SK-N-SH treated with all-trans-retinoic acid at 6 μM for 48 hours (cell line): ENCODE results near the gene BANP.
"Not testable (repeated sequence)": the region's sequence is repeated elsewhere in the genome, so short reads cannot be mapped to it uniquely, and the experiment has no call there.

Experiments
- ATAC-seq: fragments of 200-7000 bp; cut with Tn5 transposase; 3 replicates; pipeline ENCODE4 v1.9.1; 2020; ENCODE audit warnings: mild to moderate bottlenecking, moderate library complexity
- ARNTL ChIP-seq: fragments of 450-650 bp; formaldehyde crosslinking; IDR thresholded peaks from 2 replicates; pipeline ENCODE4 v1.5.0; 2020; ENCODE audit warnings: low read depth, mild to moderate bottlenecking, moderate library complexity, borderline replicate concordance
- BACH2 ChIP-seq: fragments of 250-450 bp; sonication (Bioruptor Pico); IDR thresholded peaks from 2 replicates; pipeline ENCODE4 v1.9.0; 2021; ENCODE audit warnings: mild to moderate bottlenecking, borderline replicate concordance
- CREB5 ChIP-seq: fragments of 250-450 bp; sonication (Bioruptor Pico); IDR thresholded peaks from 2 replicates; pipeline ENCODE4 v1.5.1; 2020; ENCODE audit warnings: low read depth, mild to moderate bottlenecking, moderate library complexity
- CSDC2 ChIP-seq: fragments of 250-450 bp; sonication (Bioruptor Pico); IDR thresholded peaks from 2 replicates; pipeline ENCODE4 v1.5.0; 2020; ENCODE audit warnings: mild to moderate bottlenecking, moderate library complexity
- CSRNP3 ChIP-seq: fragments of 250-450 bp; sonication (Bioruptor Pico); IDR thresholded peaks from 2 replicates; pipeline ENCODE4 v1.5.1; 2021; ENCODE audit warnings: mild to moderate bottlenecking, moderate library complexity
- ESRRG ChIP-seq: fragments of 250-450 bp; sonication (Bioruptor Pico); IDR thresholded peaks from 2 replicates; pipeline ENCODE4 v1.6.1; 2021; ENCODE audit warnings: mild to moderate bottlenecking
- GLIS3 ChIP-seq: fragments of 250-450 bp; sonication (Bioruptor Pico); IDR thresholded peaks from 2 replicates; pipeline ENCODE4 v1.5.0; 2020; ENCODE audit warnings: mild to moderate bottlenecking, moderate library complexity
- ISL1 ChIP-seq: fragments of 250-450 bp; sonication (Bioruptor Pico); IDR thresholded peaks from 2 replicates; pipeline ENCODE4 v2.1.2; 2022; ENCODE audit warnings: mild to moderate bottlenecking, moderate library complexity
- OSR1 ChIP-seq: fragments of 250-450 bp; sonication (Bioruptor Pico); IDR thresholded peaks from 2 replicates; pipeline ENCODE4 v1.8.0; 2022; ENCODE audit warnings: moderate library complexity, mild to moderate bottlenecking, inconsistent platforms
- PATZ1 ChIP-seq: fragments of 250-450 bp; sonication (Bioruptor Pico); IDR thresholded peaks from 2 replicates; pipeline ENCODE4 v1.8.0; 2020; ENCODE audit warnings: mild to moderate bottlenecking, moderate library complexity, borderline replicate concordance
- POU6F1 ChIP-seq: fragments of 250-450 bp; sonication (Bioruptor Pico); IDR thresholded peaks from 2 replicates; pipeline ENCODE4 v1.8.0; 2021; ENCODE audit warnings: low read depth, mild to moderate bottlenecking, moderate library complexity, borderline replicate concordance
- PPARA ChIP-seq: fragments of 250-450 bp; sonication (Bioruptor Pico); IDR thresholded peaks from 2 replicates; pipeline ENCODE4 v1.5.0; 2020; ENCODE audit warnings: mild to moderate bottlenecking, borderline replicate concordance
- RARB ChIP-seq: fragments of 250-450 bp; sonication (Bioruptor Pico); IDR thresholded peaks from 2 replicates; pipeline ENCODE4 v1.8.0; 2021; ENCODE audit warnings: mild to moderate bottlenecking, moderate library complexity
- SNAI2 ChIP-seq: fragments of 250-450 bp; sonication (Bioruptor Pico); IDR thresholded peaks from 2 replicates; pipeline ENCODE4 v1.5.0; 2020; ENCODE audit warnings: mild to moderate bottlenecking, moderate library complexity
- TCF4 ChIP-seq: fragments of 250-450 bp; sonication (Bioruptor Pico); IDR thresholded peaks from 2 replicates; pipeline ENCODE4 v1.8.0; 2021; ENCODE audit warnings: mild to moderate bottlenecking, moderate library complexity, borderline replicate concordance
- TOX ChIP-seq: fragments of 250-450 bp; sonication (Bioruptor Pico); IDR thresholded peaks from 2 replicates; pipeline ENCODE4 v1.8.0; 2021; ENCODE audit warnings: mild to moderate bottlenecking, moderate library complexity, borderline replicate concordance
- TSHZ2 ChIP-seq: fragments of 250-450 bp; sonication (Bioruptor Pico); IDR thresholded peaks from 2 replicates; pipeline ENCODE4 v1.5.0; 2020; ENCODE audit warnings: mild to moderate bottlenecking, moderate library complexity
- ZC3H10 ChIP-seq: fragments of 250-450 bp; sonication (Bioruptor Pico); IDR thresholded peaks from 2 replicates; pipeline ENCODE4 v1.5.1; 2021; ENCODE audit warnings: mild to moderate bottlenecking, moderate library complexity
- ZFP3 ChIP-seq: fragments of 250-450 bp; sonication (Bioruptor Pico); IDR thresholded peaks from 2 replicates; pipeline ENCODE4 v1.5.0; 2020; ENCODE audit warnings: mild to moderate bottlenecking, moderate library complexity
- ZFP30 ChIP-seq: fragments of 450-650 bp; formaldehyde crosslinking; IDR thresholded peaks from 2 replicates; pipeline ENCODE4 v1.5.0; 2022; ENCODE audit warnings: mild to moderate bottlenecking, moderate library complexity
- ZNF565 ChIP-seq: fragments of 450-650 bp; formaldehyde crosslinking; conservative IDR thresholded peaks from 2 replicates; pipeline ENCODE4 v1.5.0; 2020; ENCODE audit warnings: low read depth, mild to moderate bottlenecking, moderate library complexity
- ZNF70 ChIP-seq: fragments of 450-650 bp; formaldehyde crosslinking; IDR thresholded peaks from 2 replicates; pipeline ENCODE4 v1.5.0; 2020; ENCODE audit warnings: mild to moderate bottlenecking, moderate library complexity
- ZNF8 ChIP-seq: fragments of 450-650 bp; formaldehyde crosslinking; IDR thresholded peaks from 2 replicates; pipeline ENCODE4 v1.5.0; 2020; ENCODE audit warnings: mild to moderate bottlenecking, moderate library complexity

The BANP gene

GRCh38 chr16:88087517-88087877, 136.3 kb downstream of the BANP start:
- TF ChIP-seq TCF4 (CRISPR knock-in tag) (no peak), SNAI2 (CRISPR knock-in tag) (no peak), PPARA (no peak), CREB5 (no peak), PATZ1 (CRISPR knock-in tag) (no peak), RARB (no peak), ZNF8 (no peak), ARNTL (CRISPR knock-in tag) (no peak), TOX (CRISPR knock-in tag) (no peak), CSDC2 (CRISPR knock-in tag) (no peak), ZFP3 (no peak)
- no peak for ATAC-seq

GRCh38 chr16:88088161-88088581, 136.9 kb downstream of the BANP start:
- no peak for ATAC-seq
- no peak for TF ChIP-seq CREB5
- TF ChIP-seq ISL1 (CRISPR knock-in tag), result no peak
- no peak for TF ChIP-seq ZFP30 (CRISPR knock-in tag)
- no peak for TF ChIP-seq ESRRG (CRISPR knock-in tag)
- TF ChIP-seq PPARA, result no peak
- no peak for TF ChIP-seq ZNF70 (CRISPR knock-in tag)
- TF ChIP-seq ZFP3, result no peak
- TF ChIP-seq TCF4 (CRISPR knock-in tag), result no peak
- TF ChIP-seq PATZ1 (CRISPR knock-in tag), result no peak
- TF ChIP-seq POU6F1 (CRISPR knock-in tag), result no peak
- TF ChIP-seq OSR1 (CRISPR knock-in tag), result no peak
- TF ChIP-seq ZNF565 (CRISPR knock-in tag), result no peak
- TF ChIP-seq TSHZ2, result no peak
- TF ChIP-seq SNAI2 (CRISPR knock-in tag), result no peak
- no peak for TF ChIP-seq GLIS3
- no peak for TF ChIP-seq BACH2
- TF ChIP-seq CSDC2 (CRISPR knock-in tag), result no peak
- no peak for TF ChIP-seq ZC3H10 (CRISPR knock-in tag)
- no peak for TF ChIP-seq CSRNP3 (CRISPR knock-in tag)
- no peak for TF ChIP-seq TOX (CRISPR knock-in tag)

GRCh38 chr16:88088611-88089010, 137.4 kb downstream of the BANP start:
- not testable (repeated sequence) for ATAC-seq

GRCh38 chr16:88089071-88089470, 137.8 kb downstream of the BANP start:
- not testable (repeated sequence) for ATAC-seq

GRCh38 chr16:88089632-88090376, 138.6 kb downstream of the BANP start:
- ATAC-seq, result not testable (repeated sequence)
